Natural killer cell (primary cell): ENCODE data around the gene BCL7B. TPM values are rescaled to one million over a fixed set of nuclear protein-coding genes. Genes with fewer than 3 reads are reported as not detected.
"Not testable (repeated sequence)": the region's sequence is repeated elsewhere in the genome, so short reads cannot be mapped to it uniquely, and the experiment has no call there.

ENCODE experiments used
- ATAC-seq, 3 donors: fragments of 150-1000 bp in 2 of 3; fragments of 200-7000 bp in 1 of 3; cut with Tn5 transposase; 1 replicate in 1 of 3; 2 replicates in 2 of 3; pipeline ENCODE4 v1.10.0; 2021; ENCODE audit warnings: mild to moderate bottlenecking in 2 of 3, moderate library complexity in 2 of 3
- DNase-seq, 2 donors: peaks; one replicate each; pipeline versions ENCODE4 v3.0.0 to v3.0.0-alpha.2; 2013 to 2021; ENCODE audit warnings: mixed read lengths in 1 of 2
- H3K27ac ChIP-seq: one replicate; pipeline ENCODE4 v1.5.1; 2013; ENCODE audit warnings: mild to moderate bottlenecking, low read length
- H3K27me3 ChIP-seq: one replicate; pipeline ENCODE4 v1.6.1; 2013; ENCODE audit warnings: low read length; ENCODE audit not compliant: control insufficient read depth, insufficient read depth
- H3K36me3 ChIP-seq: one replicate; pipeline ENCODE4 v1.6.1; 2013; ENCODE audit warnings: low read length; ENCODE audit not compliant: control insufficient read depth, insufficient read depth
- H3K4me1 ChIP-seq: one replicate; pipeline ENCODE4 v1.6.1; 2013; ENCODE audit warnings: low read length; ENCODE audit not compliant: control insufficient read depth, insufficient read depth
- H3K4me3 ChIP-seq: one replicate; pipeline ENCODE4 v1.5.1; 2013; ENCODE audit warnings: low read length
- H3K9me3 ChIP-seq: one replicate; pipeline ENCODE4 v1.6.1; 2013; ENCODE audit warnings: low read length; ENCODE audit not compliant: control insufficient read depth, insufficient read depth
- H3K27ac Mint-ChIP-seq, 2 donors: one replicate each; pipeline ENCODE4 v1.8.0; 2022; ENCODE audit warnings: mild to moderate bottlenecking in 2 of 2, mixed read lengths in 2 of 2, moderate library complexity in 1 of 2
- H3K27me3 Mint-ChIP-seq, 2 donors: one replicate each; pipeline ENCODE4 v1.8.0; 2022; ENCODE audit warnings: low read depth in 2 of 2, mixed read lengths in 2 of 2
- H3K36me3 Mint-ChIP-seq: one replicate; pipeline ENCODE4 v1.8.0; 2022; ENCODE audit warnings: mixed read lengths
- H3K4me1 Mint-ChIP-seq, 2 donors: one replicate each; pipeline ENCODE4 v1.8.0; 2022; ENCODE audit warnings: mixed read lengths in 2 of 2
- H3K4me3 Mint-ChIP-seq: one replicate; pipeline ENCODE4 v1.8.0; 2022; ENCODE audit warnings: mild to moderate bottlenecking, moderate library complexity, mixed read lengths
- H3K9me3 Mint-ChIP-seq, 2 donors: one replicate each; pipeline ENCODE4 v1.8.0; 2022; ENCODE audit warnings: mixed read lengths in 2 of 2
- WGBS: methylation state at CpG from one replicate; pipeline ENCODE4 v1.1.7; 2013; ENCODE audit warnings: missing lambda C conversion rate; ENCODE audit not compliant: insufficient coverage; 5-methylcytosine and 5-hydroxymethylcytosine counted together
- intact Hi-C: fragments of 100-400 bp; cut with micrococcal nuclease; formaldehyde crosslinking; loops from one replicate; pipeline ENCODE4 v1.14.2; 2022
- total RNA-seq, 4 donors: library from RNA; stranded (reverse); fragments of 120-200 nt in 1 of 4; gene quantifications; one replicate each; pipeline versions ENCODE4 v1.2.3 to v1.2.4, GENCODE V29; 2013 to 2022
- TF ChIP-seq, protein P1 (sequence below): fragments of 200-600 bp; IDR thresholded peaks from one replicate; pipeline ENCODE4 v1.8.0; 2022; ENCODE audit warnings: antibody characterized with exemption

The BCL7B gene
- total RNA-seq, 3 donors from 2014 or later (not counting 1 experiment from before 2014, with no cell fraction given): 109 to 131 (median 120) TPM

DNA sequence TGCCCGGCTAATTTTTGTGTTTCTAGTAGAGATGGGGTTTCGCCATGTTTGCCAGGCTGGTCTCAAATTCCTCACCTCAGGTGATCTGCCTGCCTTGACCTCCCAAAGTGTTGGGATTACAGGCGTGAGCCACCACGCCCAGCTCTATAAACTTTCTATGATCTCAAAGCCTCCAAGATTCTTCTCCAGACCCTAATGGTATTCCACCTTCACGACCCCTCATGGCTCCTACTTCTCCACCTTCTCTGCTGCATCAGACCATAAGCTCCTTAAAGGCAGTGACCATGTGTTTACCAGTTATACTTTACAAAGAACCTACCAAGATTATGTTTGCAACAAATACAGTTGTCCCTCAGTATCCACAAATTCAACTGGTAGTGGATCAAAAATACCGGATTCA lies 25.3 kb downstream of the BCL7B start:
- H3K36me3 ChIP-seq: peaks cover 19% of the 10 kb centered on the region
- Mint-ChIP-seq H3K4me3 (no peak overlapping the region), H3K36me3 (no peaks in the 10 kb centered on the region), H3K27me3 (no peaks in the 10 kb centered on the region), H3K4me1 (peaks cover under 1 to 3% of the 10 kb centered on the region in 2 donors), H3K9me3 (no peaks in the 10 kb centered on the region), H3K27ac (no peak overlapping the region)
- intact Hi-C loops: no loop called here
- WGBS: over 99% methylated on average over 6 of the region's 6 CpGs
- DNase-seq (no peak), ATAC-seq (no peak)
- peaks cover 5% of the 10 kb centered on the region for H3K4me1 ChIP-seq
- H3K27me3 ChIP-seq: no peaks in the 10 kb centered on the region
- no peaks in the 10 kb centered on the region for H3K9me3 ChIP-seq
- TF ChIP-seq, protein P1, sequence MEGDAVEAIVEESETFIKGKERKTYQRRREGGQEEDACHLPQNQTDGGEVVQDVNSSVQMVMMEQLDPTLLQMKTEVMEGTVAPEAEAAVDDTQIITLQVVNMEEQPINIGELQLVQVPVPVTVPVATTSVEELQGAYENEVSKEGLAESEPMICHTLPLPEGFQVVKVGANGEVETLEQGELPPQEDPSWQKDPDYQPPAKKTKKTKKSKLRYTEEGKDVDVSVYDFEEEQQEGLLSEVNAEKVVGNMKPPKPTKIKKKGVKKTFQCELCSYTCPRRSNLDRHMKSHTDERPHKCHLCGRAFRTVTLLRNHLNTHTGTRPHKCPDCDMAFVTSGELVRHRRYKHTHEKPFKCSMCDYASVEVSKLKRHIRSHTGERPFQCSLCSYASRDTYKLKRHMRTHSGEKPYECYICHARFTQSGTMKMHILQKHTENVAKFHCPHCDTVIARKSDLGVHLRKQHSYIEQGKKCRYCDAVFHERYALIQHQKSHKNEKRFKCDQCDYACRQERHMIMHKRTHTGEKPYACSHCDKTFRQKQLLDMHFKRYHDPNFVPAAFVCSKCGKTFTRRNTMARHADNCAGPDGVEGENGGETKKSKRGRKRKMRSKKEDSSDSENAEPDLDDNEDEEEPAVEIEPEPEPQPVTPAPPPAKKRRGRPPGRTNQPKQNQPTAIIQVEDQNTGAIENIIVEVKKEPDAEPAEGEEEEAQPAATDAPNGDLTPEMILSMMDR: no peak
- no peak overlapping the region for H3K27ac ChIP-seq
- no peak overlapping the region for H3K4me3 ChIP-seq

DNA sequence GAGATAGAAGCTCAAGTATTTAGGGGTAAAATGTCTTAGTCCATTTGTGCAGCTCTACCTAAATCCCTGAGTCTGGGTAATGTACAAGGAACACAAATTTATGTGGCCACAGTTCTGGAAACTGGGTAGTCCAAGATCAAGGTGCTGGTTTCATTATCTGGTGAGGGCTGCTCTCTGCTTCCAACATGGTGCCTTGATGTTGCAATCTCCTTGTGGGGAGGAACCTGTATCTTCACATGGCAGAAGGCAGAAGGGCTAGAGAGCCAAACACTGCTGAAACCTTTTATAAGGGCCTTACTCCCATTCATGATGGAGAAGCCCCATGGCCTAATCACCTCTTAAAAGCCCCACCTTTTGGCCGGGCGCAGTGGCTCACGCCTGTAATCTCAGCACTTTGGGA lies 26.7 kb downstream of the BCL7B start:
- WGBS: 96% methylated on average over 3 of the region's 3 CpGs
- Mint-ChIP-seq H3K27me3 (no peaks in the 10 kb centered on the region), H3K36me3 (no peaks in the 10 kb centered on the region), H3K4me1 (peaks cover 7 to 10% of the 10 kb centered on the region in 2 donors), H3K9me3 (no peaks in the 10 kb centered on the region), H3K27ac (no peak overlapping the region), H3K4me3 (no peak overlapping the region)
- no peak overlapping the region for H3K4me3 ChIP-seq
- peaks cover 19% of the 10 kb centered on the region for H3K4me1 ChIP-seq
- TF ChIP-seq, protein P1: no peak
- intact Hi-C loops: no loop called here
- no peaks in the 10 kb centered on the region for H3K27me3 ChIP-seq
- no peak overlapping the region for H3K27ac ChIP-seq
- DNase-seq (no peak), ATAC-seq (no peak)
- H3K9me3 ChIP-seq: no peaks in the 10 kb centered on the region
- H3K36me3 ChIP-seq: peaks cover 7% of the 10 kb centered on the region

DNA sequence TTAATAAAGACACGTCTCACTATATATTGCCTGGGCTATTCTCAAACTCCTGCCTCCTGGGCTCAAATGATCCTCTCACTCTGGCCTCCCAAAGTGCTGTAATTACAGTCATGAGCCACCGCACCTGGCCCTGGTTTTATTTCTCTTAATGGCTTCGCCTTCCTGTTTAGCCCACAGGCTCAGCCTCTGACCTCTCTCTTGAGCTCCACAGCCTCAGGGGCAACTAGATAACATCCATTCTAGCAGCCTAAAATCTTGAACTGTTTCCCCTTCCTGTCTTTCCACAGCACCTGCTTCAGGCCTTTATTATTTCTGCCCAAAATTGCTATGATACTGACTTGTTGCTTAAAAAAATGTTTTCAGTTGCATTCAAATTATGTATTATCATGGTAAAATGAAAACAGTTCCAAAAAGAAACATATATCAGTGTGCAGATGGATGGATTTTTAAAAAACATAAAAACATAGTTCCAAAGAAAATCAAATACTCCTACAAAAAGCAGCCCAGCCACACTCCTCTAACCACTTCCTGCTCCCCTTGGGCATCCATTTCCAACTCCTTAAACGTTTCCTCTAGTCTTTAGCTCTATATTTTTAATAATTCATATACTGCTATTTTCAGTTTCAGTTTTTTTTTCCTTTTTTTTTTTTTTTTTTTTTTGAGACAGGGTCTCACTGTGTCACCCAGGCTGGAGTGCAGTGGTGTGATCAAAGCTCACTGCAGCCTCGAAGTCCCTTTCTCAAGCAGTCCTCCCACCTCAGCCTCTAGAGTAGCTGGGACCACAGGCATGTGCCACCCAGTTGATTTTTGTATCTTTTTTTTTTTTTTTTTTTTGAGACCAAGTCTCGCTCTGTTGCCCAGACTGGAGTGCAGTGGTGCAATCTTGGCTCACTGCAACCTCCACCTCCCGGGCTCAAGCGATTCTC lies 30.3 kb downstream of the BCL7B start:
- H3K4me3 ChIP-seq: no peak overlapping the region
- no peaks in the 10 kb centered on the region for H3K36me3 ChIP-seq
- ATAC-seq (no peak), DNase-seq (peak in 1 of 2 donors; percentile 39)
- 43% methylated on average over 8 of the region's 8 CpGs for WGBS
- intact Hi-C loops: no loop called here
- peaks cover 38% of the 10 kb centered on the region for H3K4me1 ChIP-seq
- peak overlapping the region; percentile 53 for H3K4me3 Mint-ChIP-seq
- TF ChIP-seq, protein P1: no peak
- H3K9me3 Mint-ChIP-seq: no peaks in the 10 kb centered on the region
- peak overlapping the region; percentile 31 for H3K27ac ChIP-seq
- peaks cover 27 to 30% of the 10 kb centered on the region in 2 donors for H3K4me1 Mint-ChIP-seq
- H3K27me3 ChIP-seq: no peaks in the 10 kb centered on the region
- no peaks in the 10 kb centered on the region for H3K27me3 Mint-ChIP-seq
- no peaks in the 10 kb centered on the region for H3K9me3 ChIP-seq
- H3K36me3 Mint-ChIP-seq: no peaks in the 10 kb centered on the region
- peak overlapping the region; percentile 80 to 87 for H3K27ac Mint-ChIP-seq

DNA sequence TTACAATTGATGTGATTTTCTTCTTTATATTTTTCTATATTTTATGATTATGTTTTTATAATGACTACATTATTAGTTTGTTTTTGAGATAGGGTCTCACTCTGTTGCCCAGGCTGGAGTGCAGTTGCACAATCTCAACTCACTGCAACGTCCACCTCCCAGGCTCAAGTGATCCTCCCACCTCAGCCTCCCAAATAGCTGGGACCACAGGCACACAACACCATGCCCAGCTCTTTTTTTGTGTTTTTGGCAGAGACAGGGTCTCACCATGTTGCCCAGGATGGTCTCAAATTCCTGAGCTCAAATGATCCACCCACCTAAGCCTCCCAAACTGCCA lies 31.4 kb downstream of the BCL7B start:
- ATAC-seq, H3K9me3 ChIP-seq, H3K9me3 Mint-ChIP-seq, intact Hi-C loops, H3K27me3 ChIP-seq, H3K36me3 Mint-ChIP-seq, H3K4me3 Mint-ChIP-seq, H3K4me3 ChIP-seq, DNase-seq, H3K36me3 ChIP-seq, H3K27me3 Mint-ChIP-seq: not testable (repeated sequence)
- WGBS: 45% methylated on average over 1 of the region's 1 CpG
- peaks cover 32 to 33% of the 10 kb centered on the region in 2 donors for H3K4me1 Mint-ChIP-seq
- peaks cover 41% of the 10 kb centered on the region for H3K4me1 ChIP-seq
- peak overlapping the region; percentile 25 for H3K27ac ChIP-seq
- H3K27ac Mint-ChIP-seq: peak overlapping the region in 1 of 2 donors; percentile 71
